ENCODE results near the gene MYO5B. TPM values are rescaled to one million over a fixed set of nuclear protein-coding genes. Genes with fewer than 3 reads are reported as not detected.

The MYO5B gene
- total RNA-seq, 4 donors from 2014 or later = 6.3 to 35.2 (median 10.2) TPM

DNA sequence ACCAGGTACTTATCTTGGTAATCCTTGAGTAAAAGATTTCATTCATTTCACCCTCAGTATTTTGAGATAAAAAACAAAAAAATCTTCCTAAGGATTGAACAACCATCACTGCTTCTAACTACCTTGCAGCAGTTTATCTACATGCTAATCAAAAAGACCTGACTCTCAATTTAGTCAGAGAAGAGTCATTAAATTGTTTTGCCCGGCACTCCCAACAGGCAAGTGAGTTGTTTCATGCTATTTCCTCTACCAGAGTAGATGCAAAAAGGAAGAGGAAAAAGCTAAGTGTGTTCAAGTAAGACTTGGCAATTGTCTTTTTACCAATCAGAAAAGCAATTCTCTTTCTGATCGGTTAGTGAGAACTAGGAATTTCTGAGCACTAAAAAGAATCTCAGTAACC is 39.5 kb downstream of the MYO5B start:
- 72 to 75% methylated on average over 2 of the region's 2 CpGs for WGBS, 2 donors
- TF ChIP-seq EP300 (IDR thresholded peaks at IDR 0.05) (no peak), POLR2A (IDR thresholded peaks at IDR 0.05) (no peak)
- TF ChIP-seq, protein P1, sequence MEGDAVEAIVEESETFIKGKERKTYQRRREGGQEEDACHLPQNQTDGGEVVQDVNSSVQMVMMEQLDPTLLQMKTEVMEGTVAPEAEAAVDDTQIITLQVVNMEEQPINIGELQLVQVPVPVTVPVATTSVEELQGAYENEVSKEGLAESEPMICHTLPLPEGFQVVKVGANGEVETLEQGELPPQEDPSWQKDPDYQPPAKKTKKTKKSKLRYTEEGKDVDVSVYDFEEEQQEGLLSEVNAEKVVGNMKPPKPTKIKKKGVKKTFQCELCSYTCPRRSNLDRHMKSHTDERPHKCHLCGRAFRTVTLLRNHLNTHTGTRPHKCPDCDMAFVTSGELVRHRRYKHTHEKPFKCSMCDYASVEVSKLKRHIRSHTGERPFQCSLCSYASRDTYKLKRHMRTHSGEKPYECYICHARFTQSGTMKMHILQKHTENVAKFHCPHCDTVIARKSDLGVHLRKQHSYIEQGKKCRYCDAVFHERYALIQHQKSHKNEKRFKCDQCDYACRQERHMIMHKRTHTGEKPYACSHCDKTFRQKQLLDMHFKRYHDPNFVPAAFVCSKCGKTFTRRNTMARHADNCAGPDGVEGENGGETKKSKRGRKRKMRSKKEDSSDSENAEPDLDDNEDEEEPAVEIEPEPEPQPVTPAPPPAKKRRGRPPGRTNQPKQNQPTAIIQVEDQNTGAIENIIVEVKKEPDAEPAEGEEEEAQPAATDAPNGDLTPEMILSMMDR (IDR thresholded peaks at IDR 0.05) = no peak

GRCh38 chr18:50154420-50154819 is 40.5 kb downstream of the MYO5B start:
- TF ChIP-seq, protein P1 (IDR thresholded peaks at IDR 0.05) = no peak
- no peak for TF ChIP-seq EP300 (IDR thresholded peaks at IDR 0.05)
- no peak for TF ChIP-seq POLR2A (IDR thresholded peaks at IDR 0.05)
- H3K27ac ChIP-seq = no peak overlapping the region
- H3K4me3 ChIP-seq = no peak overlapping the region
- no peaks in the 10 kb centered on the region for H3K9me3 ChIP-seq
- H3K4me1 ChIP-seq = no peaks in the 10 kb centered on the region
- WGBS, 2 donors = 76 to 83% methylated on average over 2 of the region's 2 CpGs
- DNase-seq (ENCODE audit: low spot score in 2 of 2) = no peak
- no peaks in the 10 kb centered on the region for H3K27me3 ChIP-seq
- no peaks in the 10 kb centered on the region for H3K36me3 ChIP-seq

More for the DNA sequence above, 39.5 kb downstream of the MYO5B start:
- H3K27me3 ChIP-seq = no peaks in the 10 kb centered on the region
- DNase-seq (ENCODE audit: low spot score in 2 of 2) = no peak
- H3K36me3 ChIP-seq = no peaks in the 10 kb centered on the region
- H3K27ac ChIP-seq = no peak overlapping the region
- H3K4me1 ChIP-seq = no peaks in the 10 kb centered on the region
- no peak overlapping the region for H3K4me3 ChIP-seq
- no peaks in the 10 kb centered on the region for H3K9me3 ChIP-seq

GRCh38 chr18:50152900-50153299 is 42.0 kb downstream of the MYO5B start:
- TF ChIP-seq, protein P1 (IDR thresholded peaks at IDR 0.05) = no peak
- no peak for TF ChIP-seq POLR2A (IDR thresholded peaks at IDR 0.05)
- no peak for TF ChIP-seq EP300 (IDR thresholded peaks at IDR 0.05)
- Histone ChIP-seq H3K27me3 (no peaks in the 10 kb centered on the region), H3K27ac (no peak overlapping the region), H3K9me3 (no peaks in the 10 kb centered on the region), H3K4me3 (no peak overlapping the region), H3K36me3 (no peaks in the 10 kb centered on the region), H3K4me1 (no peaks in the 10 kb centered on the region)
- 92 to 94% methylated on average over 2 of the region's 2 CpGs for WGBS, 2 donors
- no peak for DNase-seq (ENCODE audit: low spot score in 2 of 2)

DNA sequence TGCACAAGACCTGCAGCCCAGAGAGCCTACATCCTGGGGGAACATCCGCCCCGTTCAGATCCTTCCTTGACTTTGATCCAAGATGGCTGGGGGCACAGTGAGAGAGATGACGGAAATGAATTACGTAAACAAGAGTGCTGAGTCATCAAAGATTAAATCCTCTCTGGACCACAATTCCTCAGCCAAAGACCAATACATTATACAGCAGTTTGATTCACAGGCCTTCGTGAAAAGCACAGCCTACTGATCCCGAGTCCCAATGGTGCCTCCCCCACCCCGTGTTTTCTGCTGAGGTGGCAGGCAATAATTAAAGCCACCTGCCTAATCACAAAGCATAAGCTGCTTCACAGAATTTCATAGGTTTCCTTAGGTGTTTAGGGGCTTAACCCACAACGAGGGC is 43.0 kb downstream of the MYO5B start:
- no peak overlapping the region for H3K4me3 ChIP-seq
- H3K27ac ChIP-seq = no peak overlapping the region
- H3K9me3 ChIP-seq = peaks cover 0 to 7% (median 0%) of the 10 kb centered on the region in 4 donors
- WGBS, 2 donors = 64 to 69% methylated on average over 8 of the region's 8 CpGs
- no peaks in the 10 kb centered on the region for H3K27me3 ChIP-seq
- DNase-seq (ENCODE audit: low spot score in 2 of 2) = no peak
- TF ChIP-seq POLR2A (IDR thresholded peaks at IDR 0.05) (no peak), EP300 (IDR thresholded peaks at IDR 0.05) (no peak)
- TF ChIP-seq, protein P1 (IDR thresholded peaks at IDR 0.05) = no peak
- no peaks in the 10 kb centered on the region for H3K4me1 ChIP-seq
- H3K36me3 ChIP-seq = no peaks in the 10 kb centered on the region

DNA sequence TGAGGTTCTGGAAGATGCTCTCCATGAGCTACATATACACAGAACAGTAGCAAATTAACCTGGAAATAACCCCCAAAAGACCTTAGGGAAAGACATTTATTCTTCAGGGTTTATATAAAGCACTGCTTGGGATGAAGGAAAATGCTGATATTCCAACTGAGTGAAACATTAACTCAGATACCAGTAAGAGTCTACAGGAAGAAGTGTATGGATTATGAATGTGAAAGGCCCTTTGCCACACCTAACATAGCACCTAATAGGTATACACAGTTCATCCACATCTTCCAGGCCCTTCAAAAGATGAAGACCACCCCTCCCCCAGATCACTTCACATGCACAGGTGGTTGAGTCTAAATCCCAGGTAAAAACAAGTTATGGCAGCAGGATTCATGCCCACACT is 50.4 kb downstream of the MYO5B start:
- TF ChIP-seq, protein P1 (IDR thresholded peaks at IDR 0.05) = no peak
- TF ChIP-seq POLR2A (IDR thresholded peaks at IDR 0.05) (no peak), EP300 (IDR thresholded peaks at IDR 0.05) (no peak)
- peaks cover 0 to 7% (median 0%) of the 10 kb centered on the region in 4 donors for H3K9me3 ChIP-seq

More for the DNA sequence above, 50.4 kb downstream of the MYO5B start:
- Histone ChIP-seq H3K4me1 (no peaks in the 10 kb centered on the region), H3K36me3 (no peaks in the 10 kb centered on the region), H3K27ac (no peak overlapping the region), H3K4me3 (no peak overlapping the region), H3K27me3 (no peaks in the 10 kb centered on the region)
- DNase-seq (ENCODE audit: low spot score in 2 of 2) = no peak
